Measurements from ENCODE around the gene FAIM2. TPM values are rescaled to one million over a fixed set of nuclear protein-coding genes. Genes with fewer than 3 reads are reported as not detected.

The FAIM2 gene
- total RNA-seq, 4 donors from 2014 or later = 4.1 to 10.3 (median 7.4) TPM

GRCh38 chr12:49876070-49876469 lies 27.6 kb downstream of the FAIM2 start:
- Histone ChIP-seq H3K4me3 (no peak overlapping the region), H3K27ac (replicated peaks in 1 of 4) (no peak overlapping the region), H3K4me1 (no peaks in the 10 kb centered on the region), H3K27me3 (no peaks in the 10 kb centered on the region), H3K36me3 (no peaks in the 10 kb centered on the region), H3K9me3 (no peaks in the 10 kb centered on the region)
- WGBS = 98% methylated on average over 3 of the region's 3 CpGs
- intact Hi-C loops (cut with DNase I) = no loop called here
- TF ChIP-seq CTCF (IDR thresholded peaks at IDR 0.05) (no peak), POLR2A (IDR thresholded peaks at IDR 0.05; ENCODE audit: low read depth) (no peak), EP300 (IDR thresholded peaks at IDR 0.05) (no peak), POLR2AphosphoS5 (IDR thresholded peaks at IDR 0.05) (no peak)
- DNase-seq (ENCODE audit: extremely low spot score) = no peak

GRCh38 chr12:49875115-49875720 lies 28.5 kb downstream of the FAIM2 start:
- Histone ChIP-seq H3K36me3 (no peaks in the 10 kb centered on the region), H3K4me3 (no peak overlapping the region), H3K27ac (replicated peaks in 1 of 4) (no peak overlapping the region), H3K9me3 (no peaks in the 10 kb centered on the region), H3K27me3 (no peaks in the 10 kb centered on the region), H3K4me1 (no peaks in the 10 kb centered on the region)
- DNase-seq (ENCODE audit: extremely low spot score) = no peak
- intact Hi-C loops (cut with DNase I) = no loop called here
- TF ChIP-seq CTCF (IDR thresholded peaks at IDR 0.05) (no peak), POLR2A (IDR thresholded peaks at IDR 0.05; ENCODE audit: low read depth) (no peak), POLR2AphosphoS5 (IDR thresholded peaks at IDR 0.05) (no peak), EP300 (IDR thresholded peaks at IDR 0.05) (no peak)
- WGBS = 95% methylated on average over 9 of the region's 9 CpGs

GRCh38 chr12:49874142-49874897 lies 29.4 kb downstream of the FAIM2 start:
- DNase-seq (ENCODE audit: extremely low spot score) = no peak
- 68% methylated on average over 10 of the region's 12 CpGs for WGBS
- intact Hi-C loops (cut with DNase I) = no loop called here
- no peak for TF ChIP-seq POLR2AphosphoS5 (IDR thresholded peaks at IDR 0.05)
- no peak for TF ChIP-seq EP300 (IDR thresholded peaks at IDR 0.05)
- TF ChIP-seq CTCF (IDR thresholded peaks at IDR 0.05) = no peak
- TF ChIP-seq POLR2A (IDR thresholded peaks at IDR 0.05; ENCODE audit: low read depth) = no peak
- Histone ChIP-seq H3K4me3 (no peak overlapping the region), H3K27me3 (no peaks in the 10 kb centered on the region), H3K9me3 (no peaks in the 10 kb centered on the region), H3K4me1 (peaks cover 6 to 9% (median 7%) of the 10 kb centered on the region in 4 donors), H3K27ac (replicated peaks in 1 of 4) (no peak overlapping the region), H3K36me3 (no peaks in the 10 kb centered on the region)

GRCh38 chr12:49873361-49873934 lies 30.3 kb downstream of the FAIM2 start:
- intact Hi-C loops (cut with DNase I) = no loop called here
- no peak for DNase-seq (ENCODE audit: extremely low spot score)
- H3K27me3 ChIP-seq = no peaks in the 10 kb centered on the region
- no peaks in the 10 kb centered on the region for H3K9me3 ChIP-seq
- H3K4me1 ChIP-seq = peaks cover 14 to 18% (median 16%) of the 10 kb centered on the region in 4 donors
- H3K27ac ChIP-seq (replicated peaks in 1 of 4) = no peak overlapping the region
- no peak overlapping the region for H3K4me3 ChIP-seq
- WGBS = 89% methylated on average over 3 of the region's 3 CpGs
- no peak for TF ChIP-seq POLR2A (IDR thresholded peaks at IDR 0.05; ENCODE audit: low read depth)
- no peaks in the 10 kb centered on the region for H3K36me3 ChIP-seq

- H3K27ac ChIP-seq (replicated peaks in 1 of 4) = no peak overlapping the region
- WGBS = 92% methylated on average over 5 of the region's 6 CpGs
- H3K4me3 ChIP-seq = no peak overlapping the region
- TF ChIP-seq POLR2A (IDR thresholded peaks at IDR 0.05; ENCODE audit: low read depth) (no peak), EP300 (IDR thresholded peaks at IDR 0.05) (no peak), POLR2AphosphoS5 (IDR thresholded peaks at IDR 0.05) (no peak), CTCF (IDR thresholded peaks at IDR 0.05) (no peak)
- intact Hi-C loops (cut with DNase I) = no loop called here
- no peaks in the 10 kb centered on the region for H3K9me3 ChIP-seq
- no peaks in the 10 kb centered on the region for H3K27me3 ChIP-seq
- no peak for DNase-seq (ENCODE audit: extremely low spot score)
- H3K36me3 ChIP-seq = no peaks in the 10 kb centered on the region
- peaks cover 21 to 24% (median 22%) of the 10 kb centered on the region in 4 donors for H3K4me1 ChIP-seq
Observed at GRCh38 chr12:49872781-49873181, 30.9 kb downstream of the FAIM2 start.

Data from esophagus muscularis mucosa (tissue), 4 donors.